ENCODE results near the gene TCP1. TPM values are rescaled to one million over a fixed set of nuclear protein-coding genes. Genes with fewer than 3 reads are reported as not detected.

The TCP1 gene
- total RNA-seq, 4 donors from 2014 or later = 43.8 to 170 (median 112) TPM

- Histone ChIP-seq H3K4me3 (peak overlapping the region in 2 of 4 donors; percentile 97 to 98), H3K27ac (peak overlapping the region; percentile 14 to 99 (median 69)), H3K9me3 (no peaks in the 10 kb centered on the region), H3K27me3 (no peaks in the 10 kb centered on the region), H3K4me1 (peaks cover 15 to 72% (median 27%) of the 10 kb centered on the region in 4 donors), H3K36me3 (no peaks in the 10 kb centered on the region)
- TF ChIP-seq POLR2A (IDR thresholded peaks at IDR 0.05) (no peak), POLR2AphosphoS5 (IDR thresholded peaks at IDR 0.05) (peak in 1 of 3 donors; percentile 21)
- no peak for DNase-seq
- in situ Hi-C loops (cut with MboI; ENCODE audit: low pct_ligation_motif_present in 1 of 4, low pct_unique_long_range_greater_than_20kb in 1 of 4, low sequenced_read_pairs in 3 of 4) = no loop called here
- 16% methylated on average over 4 of the region's 4 CpGs; no CpG with 5 or more reads in 1 of the 2 donors for WGBS, 2 donors (ENCODE audit: low coverage in 1 of 2)
- intact Hi-C loops (cut with DNase I; ENCODE audit: low total_unique reads) = loop anchor here (5.0 kb wide), 1 partner anchor 37 kb away; the partner anchor contains the start of gene SOD2
Observed at GRCh38 chr6:159729598-159730331, 59.6 kb downstream of the TCP1 start.

GRCh38 chr6:159728531-159728964 lies 60.9 kb downstream of the TCP1 start:
- in situ Hi-C loops (cut with MboI; ENCODE audit: low pct_ligation_motif_present in 1 of 4, low pct_unique_long_range_greater_than_20kb in 1 of 4, low sequenced_read_pairs in 3 of 4) = no loop called here
- no peak for DNase-seq
- H3K27me3 ChIP-seq = no peaks in the 10 kb centered on the region
- peak overlapping the region; percentile 96 to 100 (median 99) for H3K27ac ChIP-seq
- peak overlapping the region; percentile 80 to 98 (median 91) for H3K4me3 ChIP-seq
- no peak for TF ChIP-seq POLR2AphosphoS5 (IDR thresholded peaks at IDR 0.05)
- TF ChIP-seq POLR2A (IDR thresholded peaks at IDR 0.05) = no peak
- no peak for TF ChIP-seq EP300 (IDR thresholded peaks at IDR 0.05; ENCODE audit: low read depth)
- TF ChIP-seq, protein P1, sequence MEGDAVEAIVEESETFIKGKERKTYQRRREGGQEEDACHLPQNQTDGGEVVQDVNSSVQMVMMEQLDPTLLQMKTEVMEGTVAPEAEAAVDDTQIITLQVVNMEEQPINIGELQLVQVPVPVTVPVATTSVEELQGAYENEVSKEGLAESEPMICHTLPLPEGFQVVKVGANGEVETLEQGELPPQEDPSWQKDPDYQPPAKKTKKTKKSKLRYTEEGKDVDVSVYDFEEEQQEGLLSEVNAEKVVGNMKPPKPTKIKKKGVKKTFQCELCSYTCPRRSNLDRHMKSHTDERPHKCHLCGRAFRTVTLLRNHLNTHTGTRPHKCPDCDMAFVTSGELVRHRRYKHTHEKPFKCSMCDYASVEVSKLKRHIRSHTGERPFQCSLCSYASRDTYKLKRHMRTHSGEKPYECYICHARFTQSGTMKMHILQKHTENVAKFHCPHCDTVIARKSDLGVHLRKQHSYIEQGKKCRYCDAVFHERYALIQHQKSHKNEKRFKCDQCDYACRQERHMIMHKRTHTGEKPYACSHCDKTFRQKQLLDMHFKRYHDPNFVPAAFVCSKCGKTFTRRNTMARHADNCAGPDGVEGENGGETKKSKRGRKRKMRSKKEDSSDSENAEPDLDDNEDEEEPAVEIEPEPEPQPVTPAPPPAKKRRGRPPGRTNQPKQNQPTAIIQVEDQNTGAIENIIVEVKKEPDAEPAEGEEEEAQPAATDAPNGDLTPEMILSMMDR (IDR thresholded peaks at IDR 0.05) = no peak
- intact Hi-C loops (cut with DNase I; ENCODE audit: low total_unique reads) = loop anchor here (5.0 kb wide), 1 partner anchor 36 kb away; the partner anchor contains the start of gene SOD2
- no peaks in the 10 kb centered on the region for H3K9me3 ChIP-seq
- no peaks in the 10 kb centered on the region for H3K36me3 ChIP-seq
- 0 to 1% methylated on average over 9 of the region's 9 CpGs for WGBS, 2 donors (ENCODE audit: low coverage in 1 of 2)
- H3K4me1 ChIP-seq = peaks cover 15 to 63% (median 27%) of the 10 kb centered on the region in 4 donors

Small RNAs within 50 kb of the gene (small RNA-seq; reads per million reads assigned to genes)
- 10.5 to 140 (median 17.0) reads per million in 4 donors for gene SNORA20
- 0 reads per million in 4 donors for gene SNORA29

Other genes with a start within 250 kb of the TCP1 start
- 100 to 1,000 TPM; 170 to 272 (median 224) TPM for gene SOD2, start 96.4 kb downstream of the TCP1 start, total RNA-seq
- gene WTAP, start 62.1 kb downstream of the TCP1 start, total RNA-seq = 100 to 1,000 TPM in 2 of 4 donors, 10 to 100 TPM in 2; 32.6 to 119 (median 88.1) TPM
- 10 to 100 TPM in 3 of 4 donors, 1 to 10 TPM in 1; 8.2 to 19.8 (median 13.8) TPM for gene ACAT2, start 27.6 kb downstream of the TCP1 start, total RNA-seq
- gene MRPL18, start 865 bp upstream of the TCP1 start, total RNA-seq = 10 to 100 TPM; 15.3 to 68.1 (median 40.6) TPM
- gene PNLDC1, start 10.7 kb upstream of the TCP1 start, total RNA-seq = 1 to 10 TPM in 1 of 4 donors, not detected in 3; 1.5 TPM
- gene MAS1, start 101.4 kb upstream of the TCP1 start, total RNA-seq = not detected
- 100 to 1,000 TPM in 1 of 4 donors, 10 to 100 TPM in 3; 48.8 to 106 (median 92.3) TPM for gene IGF2R, start 179.5 kb upstream of the TCP1 start, total RNA-seq